ENCODE measurements around the gene C14orf119. TPM values are rescaled to one million over a fixed set of nuclear protein-coding genes. Genes with fewer than 3 reads are reported as not detected.

C14orf119 gene
- total RNA-seq, 3 donors from 2014 or later = 34.6 to 39.9 (median 36.9) TPM

GRCh38 chr14:23091294-23092225, 3.7 kb upstream of the C14orf119 start:
- Mint-ChIP-seq H3K4me3 (no peak overlapping the region), H3K4me1 (ENCODE audit: low read depth) (peaks cover 48% of the 10 kb centered on the region), H3K9me3 (no peaks in the 10 kb centered on the region), H3K27me3 (ENCODE audit: low read depth) (no peaks in the 10 kb centered on the region), H3K36me3 (ENCODE audit: insufficient read depth) (peaks cover 36% of the 10 kb centered on the region)
- ATAC-seq = no peak
- no peak for DNase-seq

GRCh38 chr14:23093104-23093503, 2.2 kb upstream of the C14orf119 start:
- H3K4me3 Mint-ChIP-seq = no peak overlapping the region
- peaks cover 51% of the 10 kb centered on the region for H3K4me1 Mint-ChIP-seq (ENCODE audit: low read depth)
- DNase-seq = no peak
- no peaks in the 10 kb centered on the region for H3K9me3 Mint-ChIP-seq
- H3K36me3 Mint-ChIP-seq (ENCODE audit: insufficient read depth) = peaks cover 32% of the 10 kb centered on the region
- no peak for ATAC-seq
- H3K27me3 Mint-ChIP-seq (ENCODE audit: low read depth) = no peaks in the 10 kb centered on the region

- no peak for ATAC-seq
- Mint-ChIP-seq H3K4me3 (no peak overlapping the region), H3K9me3 (no peaks in the 10 kb centered on the region), H3K27me3 (ENCODE audit: low read depth) (no peaks in the 10 kb centered on the region), H3K4me1 (ENCODE audit: low read depth) (peaks cover 52% of the 10 kb centered on the region), H3K36me3 (ENCODE audit: insufficient read depth) (peaks cover 33% of the 10 kb centered on the region)
- DNase-seq = no peak
Observed at GRCh38 chr14:23093526-23093925, 1.8 kb upstream of the C14orf119 start.

- no peaks in the 10 kb centered on the region for H3K9me3 Mint-ChIP-seq
- DNase-seq (no peak), ATAC-seq (no peak)
- H3K36me3 Mint-ChIP-seq (ENCODE audit: insufficient read depth) = peaks cover 35% of the 10 kb centered on the region
- peaks cover 52% of the 10 kb centered on the region for H3K4me1 Mint-ChIP-seq (ENCODE audit: low read depth)
- H3K27me3 Mint-ChIP-seq (ENCODE audit: low read depth) = no peaks in the 10 kb centered on the region
- H3K4me3 Mint-ChIP-seq = no peak overlapping the region
Observed at GRCh38 chr14:23093991-23094665, 1.2 kb upstream of the C14orf119 start.

GRCh38 chr14:23094666-23095195, 574 bp upstream of the C14orf119 start, which contains the start of gene ACIN1:
Gene ACIN1, minus strand, starts transcription at chr14:23095136. Its CDS starts 24 bp downstream, at chr14:23095112.
- Mint-ChIP-seq H3K4me1 (ENCODE audit: low read depth) (peaks cover 51% of the 10 kb centered on the region), H3K9me3 (no peaks in the 10 kb centered on the region), H3K27me3 (ENCODE audit: low read depth) (no peaks in the 10 kb centered on the region), H3K36me3 (ENCODE audit: insufficient read depth) (peaks cover 32% of the 10 kb centered on the region), H3K4me3 (no peak within 1 kb of the TSS)
- peak; percentile 62 for DNase-seq
- ATAC-seq = peak; percentile 51 to 55

- ATAC-seq = no peak
- Mint-ChIP-seq H3K27me3 (ENCODE audit: low read depth) (no peaks in the 10 kb centered on the region), H3K4me3 (no peak overlapping the region)
Observed at GRCh38 chr14:23097786-23098185, 2.5 kb downstream of the C14orf119 start.

GRCh38 chr14:23099212-23099861, 4.0 kb downstream of the C14orf119 start:
- Mint-ChIP-seq H3K9me3 (no peaks in the 10 kb centered on the region), H3K36me3 (ENCODE audit: insufficient read depth) (peaks cover 14% of the 10 kb centered on the region), H3K4me1 (ENCODE audit: low read depth) (peaks cover 24% of the 10 kb centered on the region), H3K4me3 (no peak overlapping the region), H3K27me3 (ENCODE audit: low read depth) (no peaks in the 10 kb centered on the region)
- ATAC-seq = no peak
- DNase-seq = no peak

More at GRCh38 chr14:23097786-23098185, 2.5 kb downstream of the C14orf119 start:
- peaks cover 18% of the 10 kb centered on the region for H3K36me3 Mint-ChIP-seq (ENCODE audit: insufficient read depth)
- peaks cover 33% of the 10 kb centered on the region for H3K4me1 Mint-ChIP-seq (ENCODE audit: low read depth)
- H3K9me3 Mint-ChIP-seq = no peaks in the 10 kb centered on the region
- DNase-seq = no peak

- H3K36me3 Mint-ChIP-seq (ENCODE audit: insufficient read depth) = peaks cover 14% of the 10 kb centered on the region
- no peak for ATAC-seq
- no peaks in the 10 kb centered on the region for H3K27me3 Mint-ChIP-seq (ENCODE audit: low read depth)
- peaks cover 22% of the 10 kb centered on the region for H3K4me1 Mint-ChIP-seq (ENCODE audit: low read depth)
- H3K9me3 Mint-ChIP-seq = no peaks in the 10 kb centered on the region
- DNase-seq = no peak
- H3K4me3 Mint-ChIP-seq = no peak overlapping the region
Observed at GRCh38 chr14:23101213-23101970, 6.1 kb downstream of the C14orf119 start.

DNA sequence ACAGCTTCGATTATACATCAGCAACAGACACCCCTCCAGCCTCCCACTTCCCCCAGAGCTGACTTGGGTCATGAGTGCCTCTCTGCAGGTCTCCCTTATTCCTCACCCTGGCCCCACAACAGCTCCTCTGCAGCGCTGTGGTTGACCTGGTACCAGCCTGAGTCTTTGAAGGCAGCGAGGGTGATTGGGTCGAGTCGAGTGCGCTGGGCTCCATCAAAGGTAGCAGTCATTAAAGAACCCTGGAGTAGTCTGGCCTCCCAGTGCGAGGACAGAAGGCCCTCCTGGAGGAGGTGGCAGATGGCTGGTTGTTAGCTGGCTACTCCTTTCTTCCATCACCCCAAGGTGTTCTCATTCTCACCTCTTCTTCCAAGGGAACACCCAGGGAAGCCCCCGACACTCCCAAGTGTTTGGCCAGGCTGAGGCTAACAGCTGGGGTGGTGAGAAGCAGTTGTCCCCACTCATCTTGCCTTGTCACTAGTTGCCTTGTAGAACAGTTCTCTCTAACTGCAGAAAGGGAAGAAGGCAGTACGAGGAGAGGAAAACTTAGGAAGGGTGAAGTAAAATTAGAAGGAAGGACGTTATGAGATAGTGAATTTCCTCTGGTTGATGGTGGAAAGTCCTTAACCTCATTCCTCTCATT, 6.8 kb downstream of the C14orf119 start:
- H3K36me3 Mint-ChIP-seq (ENCODE audit: insufficient read depth) = peaks cover 13% of the 10 kb centered on the region
- peaks cover 15% of the 10 kb centered on the region for H3K4me1 Mint-ChIP-seq (ENCODE audit: low read depth)

DNA sequence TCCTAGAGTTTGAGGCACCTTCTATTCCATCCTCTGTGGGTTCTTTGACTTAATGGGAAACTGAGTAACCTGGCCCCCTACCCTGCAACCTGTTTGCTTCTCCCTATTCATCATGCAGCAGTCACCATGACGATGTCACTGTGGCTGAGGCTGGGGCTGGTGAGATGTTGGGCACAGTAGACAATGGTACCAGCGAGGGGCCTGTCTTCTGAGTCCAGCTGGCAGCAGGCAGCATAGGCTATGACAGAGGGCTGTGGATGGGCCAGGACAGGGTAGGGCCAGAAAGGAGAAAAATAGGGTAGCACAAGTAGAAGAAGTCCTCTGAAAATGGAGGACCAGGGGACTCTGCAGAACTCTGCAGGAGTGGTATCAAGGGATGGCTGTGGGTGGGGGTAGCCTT, 7.5 kb downstream of the C14orf119 start:
- no peak for DNase-seq
- H3K4me3 Mint-ChIP-seq = no peak overlapping the region
- no peak for ATAC-seq
- H3K4me1 Mint-ChIP-seq (ENCODE audit: low read depth) = peaks cover 8% of the 10 kb centered on the region
- H3K27me3 Mint-ChIP-seq (ENCODE audit: low read depth) = no peaks in the 10 kb centered on the region
- no peaks in the 10 kb centered on the region for H3K9me3 Mint-ChIP-seq
- H3K36me3 Mint-ChIP-seq (ENCODE audit: insufficient read depth) = peaks cover 6% of the 10 kb centered on the region

More for the DNA sequence above, 6.8 kb downstream of the C14orf119 start:
- ATAC-seq = no peak
- DNase-seq = no peak
- H3K27me3 Mint-ChIP-seq (ENCODE audit: low read depth) = no peaks in the 10 kb centered on the region
- no peaks in the 10 kb centered on the region for H3K9me3 Mint-ChIP-seq
- H3K4me3 Mint-ChIP-seq = no peak overlapping the region

DNA sequence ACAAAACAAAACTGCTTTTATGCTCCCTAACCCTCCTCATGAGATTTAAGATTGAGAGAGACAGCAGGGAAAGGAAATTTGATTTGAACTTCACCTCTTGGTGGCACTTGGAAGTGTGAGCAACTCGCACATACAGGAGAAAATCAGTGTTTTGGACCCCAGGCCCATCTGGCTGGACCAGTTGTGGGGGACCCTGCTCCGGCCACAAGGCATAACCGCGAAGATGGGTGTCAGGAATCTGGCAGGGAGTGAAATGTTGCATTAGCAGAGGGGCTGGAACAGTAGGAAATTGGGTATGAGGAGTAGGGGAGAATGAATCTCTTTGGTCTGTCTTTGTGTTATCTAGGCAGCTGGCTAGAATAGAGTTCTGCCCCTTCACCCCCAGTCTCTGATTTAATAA, 8.3 kb downstream of the C14orf119 start:
- Mint-ChIP-seq H3K27me3 (ENCODE audit: low read depth) (no peaks in the 10 kb centered on the region), H3K9me3 (no peaks in the 10 kb centered on the region), H3K4me1 (ENCODE audit: low read depth) (peaks cover 5% of the 10 kb centered on the region), H3K36me3 (ENCODE audit: insufficient read depth) (peaks cover 4% of the 10 kb centered on the region), H3K4me3 (no peak overlapping the region)
- no peak for ATAC-seq
- no peak for DNase-seq

DNA sequence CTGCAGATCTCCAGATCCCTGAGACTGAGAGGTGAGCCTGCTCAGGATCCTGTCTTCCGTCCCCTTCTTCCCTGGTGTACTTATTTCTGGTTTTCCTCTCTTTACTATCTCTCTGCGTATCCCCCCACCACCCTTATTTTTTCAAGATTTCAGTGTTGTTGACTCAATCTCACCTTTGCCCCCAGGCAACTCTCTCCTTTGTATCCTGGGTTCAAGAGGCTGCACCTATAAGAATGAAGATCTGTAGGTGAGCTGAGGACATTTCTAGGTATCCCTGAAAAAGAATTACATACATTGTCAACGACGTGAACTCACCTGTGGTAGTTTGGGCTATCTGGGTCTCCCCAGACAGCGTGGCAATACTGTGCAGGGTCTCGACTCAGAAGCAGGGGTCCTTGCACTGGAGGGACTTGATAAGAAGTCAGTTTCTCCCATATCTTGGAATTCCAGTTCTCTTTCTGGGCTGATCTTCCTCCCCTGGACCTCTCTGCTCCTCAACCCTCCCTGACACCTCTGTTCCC, 8.8 kb downstream of the C14orf119 start:
- DNase-seq (no peak), ATAC-seq (no peak)
- Mint-ChIP-seq H3K4me3 (no peak overlapping the region), H3K9me3 (no peaks in the 10 kb centered on the region), H3K36me3 (ENCODE audit: insufficient read depth) (peaks cover 2% of the 10 kb centered on the region), H3K4me1 (ENCODE audit: low read depth) (peaks cover 4% of the 10 kb centered on the region), H3K27me3 (ENCODE audit: low read depth) (no peaks in the 10 kb centered on the region)

All from activated T-cell treated with anti-CD3 and anti-CD28 coated beads, Interleukin-2, amount 50 U/mL, for 4 hours (primary cell).